NCI-H446 (cell line): ENCODE data around the gene SRSF11.
"Not testable (repeated sequence)": the region's sequence is repeated elsewhere in the genome, so short reads cannot be mapped to it uniquely, and the experiment has no call there.

ENCODE experiments used
- DNase-seq, 2 experiments: peaks; one replicate each; lab custom pipeline; 2025; lab: John Stamatoyannopoulos, UW

SRSF11 gene

GRCh38 chr1:70221238-70222121 is at the start of gene SRSF11:
SRSF11 (plus strand) TSS chr1:70221380; CDS start chr1:70221637, 257 bp downstream.
- peak; percentile 95 to 98 for DNase-seq

- DNase-seq = no peak
Observed at GRCh38 chr1:70171512-70171911, 49.7 kb upstream of the SRSF11 start.

- DNase-seq = not testable (repeated sequence)
Observed at GRCh38 chr1:70185181-70185580, 36.0 kb upstream of the SRSF11 start.

- DNase-seq = no peak
Observed at GRCh38 chr1:70188522-70188921, 32.7 kb upstream of the SRSF11 start.

DNA sequence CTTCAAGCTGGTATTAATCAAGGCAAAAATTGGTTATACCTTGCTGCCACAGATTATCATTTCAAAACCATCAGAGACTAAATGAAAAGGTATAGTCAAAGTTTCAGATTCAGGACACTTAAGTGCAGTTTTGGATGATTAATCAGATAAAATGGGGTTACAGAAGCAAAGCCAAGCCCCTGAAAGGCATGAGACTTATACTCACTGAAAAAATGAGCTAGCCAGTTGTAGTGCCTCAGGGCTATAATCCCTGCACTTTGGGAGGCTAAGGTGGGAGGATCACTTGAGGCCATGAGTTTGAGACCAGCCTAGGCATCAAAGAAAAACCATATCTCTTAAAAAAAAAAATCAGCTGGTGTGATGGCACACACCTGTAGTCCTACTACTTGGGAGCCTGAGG is 31.0 kb upstream of the SRSF11 start:
- no peak for DNase-seq

DNA sequence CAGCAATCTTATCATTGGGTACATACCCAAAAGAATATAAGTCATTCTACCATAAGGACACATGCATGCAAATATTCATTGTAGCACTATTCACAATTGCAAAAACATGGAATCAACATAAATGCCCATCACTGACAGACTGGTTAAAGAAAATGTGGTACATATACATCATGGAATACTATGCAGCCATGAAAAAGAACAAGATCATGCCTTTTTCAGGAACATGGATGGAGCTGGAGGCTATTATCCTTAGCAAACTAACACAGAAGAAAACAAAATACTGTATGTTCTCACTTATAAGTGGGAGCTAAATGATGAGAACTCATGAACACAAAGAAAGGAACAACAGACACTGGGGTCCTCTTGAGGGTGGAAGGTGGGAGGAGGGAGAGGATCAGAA is 28.7 kb upstream of the SRSF11 start:
- not testable (repeated sequence) for DNase-seq

- no peak for DNase-seq
Observed at GRCh38 chr1:70194601-70195000, 26.6 kb upstream of the SRSF11 start.

- DNase-seq = no peak
Observed at GRCh38 chr1:70195342-70195741, 25.8 kb upstream of the SRSF11 start.

DNA sequence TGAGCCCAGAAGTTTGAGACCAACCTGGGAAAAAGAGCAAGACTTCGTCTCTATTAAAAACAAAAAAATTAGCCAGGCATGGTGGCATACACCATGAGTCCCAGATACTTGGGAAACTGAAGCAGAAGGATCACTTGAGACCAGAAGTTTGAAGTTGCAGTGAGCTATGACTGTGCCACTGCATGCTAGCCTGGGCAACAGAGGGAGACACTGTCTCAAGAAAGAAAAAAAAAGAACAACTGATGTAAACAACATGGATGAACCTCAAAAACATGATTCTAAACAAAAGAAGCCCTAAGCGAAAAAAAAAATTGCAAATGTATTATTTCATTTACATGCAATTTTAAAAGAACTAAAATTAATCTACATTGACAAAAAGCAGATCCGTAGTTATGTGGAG is 24.8 kb upstream of the SRSF11 start:
- DNase-seq = no peak

GRCh38 chr1:70200065-70200464 is 21.1 kb upstream of the SRSF11 start:
- DNase-seq = no peak

DNA sequence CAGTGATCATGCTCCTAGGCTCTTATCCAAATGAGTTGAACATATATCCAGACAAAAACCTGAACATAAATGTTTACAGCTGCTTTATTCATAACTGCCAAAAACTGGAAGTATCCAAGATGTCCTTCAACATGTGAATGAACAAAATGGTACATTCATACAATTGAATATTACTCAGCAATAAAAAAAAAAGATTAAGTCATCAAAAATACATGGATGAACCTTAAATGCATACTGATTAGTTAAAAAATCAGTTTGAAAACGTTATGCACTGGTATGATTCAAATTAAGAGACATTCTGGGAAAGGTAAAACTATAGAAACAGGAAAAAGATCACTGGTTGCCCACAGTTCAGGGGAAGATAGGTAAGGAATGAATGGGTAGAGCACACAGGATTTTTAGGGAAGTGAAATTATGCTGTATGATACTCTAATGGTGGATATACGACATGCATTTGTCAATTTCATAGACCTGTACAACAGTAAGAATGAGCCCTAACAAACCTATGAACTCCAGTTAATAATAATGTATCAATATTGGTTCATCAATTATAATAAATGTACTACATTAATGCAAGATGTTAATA is 18.9 kb upstream of the SRSF11 start:
- DNase-seq = no peak

DNA sequence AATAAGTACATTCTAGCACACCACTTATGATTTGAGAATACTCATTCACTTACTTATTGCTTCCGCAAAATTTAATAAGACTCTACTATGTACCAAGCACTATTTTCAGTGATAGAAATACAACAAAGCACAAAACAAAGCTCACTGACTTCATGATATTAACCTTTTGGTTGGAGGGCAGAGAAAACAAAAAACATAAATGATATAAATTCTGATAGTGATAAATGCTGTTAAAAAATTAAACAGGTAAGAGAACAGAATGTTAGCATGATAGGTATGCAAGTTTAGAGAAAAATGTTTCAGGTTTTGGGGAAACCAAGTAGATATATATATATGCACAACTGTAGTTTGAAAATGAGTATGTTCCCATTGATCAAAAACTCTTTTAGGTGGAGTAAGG is 17.0 kb upstream of the SRSF11 start:
- DNase-seq = no peak

GRCh38 chr1:70204600-70204999 is 16.6 kb upstream of the SRSF11 start:
- DNase-seq = no peak

DNA sequence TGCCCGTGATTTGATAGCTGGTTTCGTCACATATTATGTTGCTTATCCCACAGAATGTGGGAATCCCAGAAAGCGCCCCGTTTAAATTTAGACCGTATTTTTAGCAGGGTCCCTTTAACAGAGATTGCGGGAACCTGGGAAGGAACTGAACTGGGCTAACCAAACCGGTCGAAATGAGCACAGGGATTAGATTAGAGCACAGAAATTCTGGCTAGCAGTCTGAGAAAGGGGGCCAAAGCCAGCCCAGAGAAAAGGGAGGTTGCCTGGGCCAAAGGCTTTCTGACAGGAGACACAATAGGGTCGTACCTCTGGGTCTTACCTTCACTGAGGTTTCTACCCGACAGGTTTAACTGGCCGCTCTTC is 16.1 kb upstream of the SRSF11 start:
- DNase-seq = no peak

DNA sequence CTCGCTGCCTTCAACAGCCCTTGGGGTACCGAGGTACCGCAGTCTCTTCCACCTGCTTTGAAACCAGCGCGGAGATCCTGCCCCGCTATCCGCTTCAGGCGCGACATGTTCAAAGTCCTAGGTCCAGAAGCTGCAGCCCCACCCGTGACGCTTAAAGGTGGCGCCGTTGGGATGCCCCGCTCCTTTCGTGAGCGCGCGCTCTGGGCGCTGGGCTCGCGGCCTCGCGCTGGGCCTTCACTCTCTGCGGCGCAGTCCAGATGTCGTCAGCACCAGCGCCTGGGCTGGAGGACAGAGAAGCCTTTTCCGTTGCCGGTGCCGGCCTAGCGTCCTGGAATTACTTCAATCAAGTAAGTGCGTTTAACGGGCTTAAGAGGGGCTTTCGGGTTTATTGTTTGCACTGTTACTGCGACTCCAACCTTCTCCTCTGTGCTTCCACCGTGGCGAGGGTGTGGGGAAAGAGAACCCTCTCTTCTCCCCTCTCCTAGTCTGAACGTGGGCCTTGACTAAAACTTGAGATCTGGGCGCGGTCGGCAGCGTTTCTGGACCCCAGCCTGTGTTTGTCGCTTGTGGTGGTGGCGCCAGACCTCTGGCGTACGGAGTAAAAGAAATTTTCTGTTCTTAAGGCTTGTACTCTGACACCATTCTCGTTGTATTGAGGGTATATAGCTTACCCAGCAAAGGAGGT is 15.6 kb upstream of the SRSF11 start, which contains the start of gene LRRC40:
LRRC40 (minus strand) TSS at position 146 of the 685 bp plus-strand sequence; CDS start at position 107, 39 bp downstream.
- DNase-seq = peak; percentile 91 to 98

DNA sequence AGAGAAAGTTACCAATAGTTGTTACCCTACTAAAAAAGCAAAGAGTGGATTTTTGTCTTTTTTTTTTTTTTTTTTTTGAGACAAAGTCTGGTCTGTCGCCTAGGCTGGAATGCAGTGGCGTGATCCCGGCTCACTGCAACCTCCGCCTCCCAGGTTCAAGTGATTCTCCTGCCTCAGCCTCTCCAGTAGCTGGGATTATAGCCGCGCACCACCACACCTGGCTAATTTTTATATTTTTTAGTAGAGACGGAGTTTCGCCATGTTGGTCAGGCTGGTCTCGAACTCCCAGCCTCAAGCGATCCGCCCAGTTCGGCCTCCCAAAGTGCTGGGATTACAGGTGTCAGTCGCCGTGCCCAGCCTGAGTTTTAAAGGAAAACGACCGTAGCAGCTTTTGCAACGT is 14.3 kb upstream of the SRSF11 start:
- not testable (repeated sequence) for DNase-seq

- no peak for DNase-seq
Observed at GRCh38 chr1:70207492-70207891, 13.7 kb upstream of the SRSF11 start.

- no peak for DNase-seq
Observed at GRCh38 chr1:70208292-70208691, 12.9 kb upstream of the SRSF11 start.

DNA sequence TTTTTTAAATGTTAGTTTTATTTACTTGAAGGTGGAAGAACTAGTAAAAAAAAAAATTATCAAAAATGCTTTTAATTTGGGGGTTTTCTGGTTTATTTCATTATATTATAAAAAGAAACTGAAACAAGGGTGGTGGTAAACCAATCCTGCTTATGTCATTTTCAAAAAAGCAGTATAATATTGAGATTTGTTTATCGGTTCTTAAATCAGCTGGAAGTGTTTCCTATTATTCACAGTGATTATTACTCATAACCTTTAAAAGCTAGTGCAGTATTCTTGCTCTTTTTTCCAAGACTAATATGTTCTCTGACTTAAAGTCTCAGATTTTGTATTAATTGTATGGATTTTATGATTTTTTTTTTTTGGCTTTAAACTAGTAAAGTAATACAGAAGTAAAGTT is 10.4 kb upstream of the SRSF11 start:
- DNase-seq = no peak

DNA sequence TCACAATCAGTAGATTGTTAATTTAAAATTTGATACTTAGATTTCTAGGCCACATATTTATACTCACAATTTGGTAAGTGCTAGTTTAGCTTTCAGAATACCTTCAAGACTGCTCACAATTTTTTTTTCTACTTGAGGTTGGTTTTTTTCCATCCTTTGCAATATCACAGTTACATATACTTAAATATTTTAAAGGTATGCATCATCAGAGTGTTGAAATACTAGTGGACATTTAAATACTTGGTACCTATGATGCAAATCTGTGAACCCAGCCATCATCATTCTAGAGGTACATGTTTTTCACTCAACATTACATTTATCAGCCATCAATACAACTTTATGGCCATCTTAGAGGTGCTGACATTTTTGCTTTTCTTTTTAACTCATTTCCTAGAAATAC is 9.6 kb upstream of the SRSF11 start:
- no peak for DNase-seq

GRCh38 chr1:70220015-70220414 is 1.2 kb upstream of the SRSF11 start:
- DNase-seq = no peak

DNA sequence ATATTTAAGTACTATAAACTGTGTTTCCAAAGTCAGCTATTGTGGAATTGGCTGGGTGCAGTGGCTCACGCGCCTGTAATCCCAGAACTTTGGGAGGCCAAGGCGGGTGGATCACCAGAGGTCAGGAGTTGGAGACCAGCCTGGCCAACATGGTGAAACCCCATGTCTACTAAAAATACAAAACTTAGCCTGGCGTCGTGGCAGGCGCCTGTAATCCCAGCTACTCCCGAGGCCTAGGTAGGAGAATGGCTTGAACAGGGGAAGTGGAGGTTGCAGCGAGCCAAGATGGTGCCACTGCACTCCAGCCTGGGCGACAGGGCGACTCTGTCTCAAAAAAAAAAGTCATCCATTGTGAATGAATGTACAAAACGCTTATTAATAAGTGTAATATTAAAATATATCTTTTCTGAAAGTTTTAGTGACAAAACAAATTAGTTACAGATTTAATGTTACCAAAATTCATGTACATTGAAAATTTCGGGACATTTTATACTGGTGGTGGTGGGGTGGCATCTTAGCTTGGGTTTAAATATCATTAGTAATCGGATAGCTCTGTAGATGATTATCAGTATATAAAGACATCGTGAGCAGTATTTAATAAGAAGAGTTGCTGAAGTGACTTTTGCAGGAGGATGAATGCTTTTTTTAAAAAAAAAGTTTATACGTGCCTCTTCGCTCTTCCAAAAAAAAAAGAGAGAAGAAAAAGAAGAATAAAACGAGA is 503 bp upstream of the SRSF11 start:
- no peak for DNase-seq
